Measurements from ENCODE around the gene ATG9B. TPM values are rescaled to one million over a fixed set of nuclear protein-coding genes. Genes with fewer than 3 reads are reported as not detected.

ATG9B gene
- total and polyA plus RNA-seq, 9 of the 15 experiments (the other 6 are each of a cell fraction or from before 2014, with no cell fraction given), result 0.29 to 8.0 (median 2.1) TPM

DNA sequence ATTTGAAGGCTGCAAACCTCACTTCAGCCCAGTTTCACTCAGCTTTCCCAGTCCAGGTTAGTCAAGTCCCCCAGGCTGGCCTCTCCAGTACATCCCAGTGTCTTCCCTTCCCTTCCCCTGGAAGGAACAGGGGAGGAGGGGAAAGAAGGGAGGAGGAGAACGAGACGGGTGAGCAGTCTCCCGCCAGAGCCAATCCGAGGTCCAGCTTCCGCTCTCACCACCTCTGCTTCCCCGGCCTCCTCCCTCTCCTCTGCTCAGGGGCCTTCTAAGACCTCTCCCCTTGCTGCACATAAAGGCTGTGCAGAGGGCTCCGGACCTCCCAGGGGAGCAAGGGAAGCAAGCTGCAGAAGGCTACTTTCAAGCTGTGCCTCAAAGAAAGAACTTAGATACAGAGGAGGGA is 4.1 kb downstream of the ATG9B start:
- FAIRE-seq, result no peak
- H3K27me3 ChIP-seq (ENCODE audit: control insufficient read depth in 2 of 2, insufficient read depth in 2 of 2, low read length in 2 of 2), result no peaks in the 10 kb centered on the region; a peak in 1 of 5 replicates
- peak overlapping the region; percentile 53; the same call in 1 of the 2 replicates for H2AFZ ChIP-seq (ENCODE audit: low read depth, low read length)
- in situ Hi-C loops (cut with MboI), result no loop called here
- H3K4me2 ChIP-seq (ENCODE audit: insufficient read depth, low read length), result no peak overlapping the region
- intact Hi-C loops (cut with micrococcal nuclease), result no loop called here
- ATAC-seq, result no peak
- H3K4me1 ChIP-seq (replicated peaks in 1 of 2; ENCODE audit: control insufficient read depth in 2 of 2, insufficient read depth in 2 of 2, low read length in 2 of 2), result peaks cover 31 to 76% of the 10 kb centered on the region in 2 experiments
- peaks cover 6% of the 10 kb centered on the region; the same call in 1 of the 3 replicates for H3K36me3 ChIP-seq (ENCODE audit: control insufficient read depth, insufficient read depth, low read length)
- no peaks in the 10 kb centered on the region for H3K9me3 ChIP-seq (replicated peaks; ENCODE audit: control insufficient read depth, insufficient read depth, low read depth, low read length)
- WGBS (ENCODE audit: insufficient coverage, low coverage, missing lambda C conversion rate), result 47% methylated on average over 7 of the region's 7 CpGs
- no peak for DNase-seq (ENCODE audit: extremely low read depth in 1 of 4, low spot score in 3 of 4)
- BruUV-seq (replicated peaks), result no TSS peak
- no peaks in the 10 kb centered on the region for H3K79me2 ChIP-seq (ENCODE audit: control insufficient read depth, insufficient read depth, low read length)
- no peaks in the 10 kb centered on the region for H4K20me1 ChIP-seq (replicated peaks; ENCODE audit: control insufficient read depth, insufficient read depth, low read length)
- CTCF ChIA-PET (ENCODE audit: low intra/inter-chr PET ratio), result no interaction called here
- no peak overlapping the region for H3K4me3 ChIP-seq
- no peaks in the 10 kb centered on the region for H3K9me1 ChIP-seq (ENCODE audit: control insufficient read depth, insufficient read depth, low read length)
- H3K9ac ChIP-seq (ENCODE audit: insufficient read depth in 1 of 2, low read depth in 2 of 2, low read length in 2 of 2), result peak overlapping the region in 1 of 2 experiments; percentile 72; a peak in 2 of 4 replicates
- no peak overlapping the region for H3K27ac ChIP-seq (ENCODE audit: extremely low read depth, low read depth, low read length)
- POLR2A ChIA-PET, result interaction anchor here (0.9 to 14.3 kb wide), 3 partner anchors 9 to 42 kb away, joined by 4 to 146 read pairs (median 33); partner anchors contain the start of gene ABCB8
- TF ChIP-seq RBFOX2 (IDR thresholded peaks at IDR 0.05; ENCODE audit: low read depth, low read length) (no peak), YBX1 (IDR thresholded peaks at IDR 0.05) (no peak), HNRNPLL (IDR thresholded peaks at IDR 0.05; ENCODE audit: low read depth, low read length, poor library complexity, severe bottlenecking) (peak; percentile 25), ZNF133 (CRISPR knock-in tag; IDR thresholded peaks at IDR 0.05) (no peak)

DNA sequence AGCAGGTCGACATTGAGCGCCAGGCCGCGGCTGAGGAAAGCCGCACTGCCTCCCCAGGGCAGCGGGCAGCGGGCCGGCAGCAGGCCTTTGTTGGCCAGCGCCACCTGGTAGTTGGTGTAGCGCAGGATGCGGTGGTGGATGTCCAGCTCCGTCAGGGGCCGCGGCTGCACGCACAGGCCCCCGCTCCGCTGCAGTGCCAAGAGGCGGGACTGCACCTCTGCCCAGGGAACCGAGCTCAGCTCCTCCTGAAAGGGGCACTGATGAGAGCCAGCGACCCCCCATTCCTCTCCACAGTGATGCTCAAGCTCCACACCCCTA is 5.2 kb downstream of the ATG9B start:
- FAIRE-seq (no peak), DNase-seq (ENCODE audit: extremely low read depth in 1 of 4, low spot score in 3 of 4) (no peak), ATAC-seq (no peak)
- CTCF ChIA-PET (ENCODE audit: low intra/inter-chr PET ratio), result interaction anchor here (1.6 kb wide), 1 partner anchor 11 kb away, joined by 5 read pairs; no protein-coding TSS in a partner anchor
- POLR2A ChIA-PET, result interaction anchor here (0.5 to 14.3 kb wide), 7 partner anchors 10 to 89 kb away, joined by 3 to 146 read pairs (median 4); partner anchors contain the start of genes ABCB8 and FASTK
- Histone ChIP-seq H2AFZ (ENCODE audit: low read depth, low read length) (no peak overlapping the region), H3K9me1 (ENCODE audit: control insufficient read depth, insufficient read depth, low read length) (no peaks in the 10 kb centered on the region), H3K4me3 (no peak overlapping the region), H3K27ac (ENCODE audit: extremely low read depth, low read depth, low read length) (no peak overlapping the region), H3K4me2 (ENCODE audit: insufficient read depth, low read length) (no peak overlapping the region), H3K36me3 (ENCODE audit: control insufficient read depth, insufficient read depth, low read length) (peaks cover 17% of the 10 kb centered on the region; the same call in 2 of the 3 replicates), H3K27me3 (ENCODE audit: control insufficient read depth in 2 of 2, insufficient read depth in 2 of 2, low read length in 2 of 2) (no peaks in the 10 kb centered on the region; a peak in 1 of 5 replicates), H3K9me3 (replicated peaks; ENCODE audit: control insufficient read depth, insufficient read depth, low read depth, low read length) (no peaks in the 10 kb centered on the region), H3K79me2 (ENCODE audit: control insufficient read depth, insufficient read depth, low read length) (no peaks in the 10 kb centered on the region), H3K4me1 (replicated peaks in 1 of 2; ENCODE audit: control insufficient read depth in 2 of 2, insufficient read depth in 2 of 2, low read length in 2 of 2) (peaks cover 21 to 70% of the 10 kb centered on the region in 2 experiments; a peak in 4 of 5 replicates), H4K20me1 (replicated peaks; ENCODE audit: control insufficient read depth, insufficient read depth, low read length) (no peaks in the 10 kb centered on the region), H3K9ac (ENCODE audit: insufficient read depth in 1 of 2, low read depth in 2 of 2, low read length in 2 of 2) (no peak overlapping the region)
- intact Hi-C loops (cut with micrococcal nuclease) (loop anchor here (10.0 kb wide), 1 partner anchor 156 kb away; no protein-coding TSS in a partner anchor), in situ Hi-C loops (cut with MboI) (no loop called here)
- no TSS peak for BruUV-seq (replicated peaks)
- 96% methylated on average over 19 of the region's 20 CpGs for WGBS (ENCODE audit: insufficient coverage, low coverage, missing lambda C conversion rate)
- TF ChIP-seq, protein P1, sequence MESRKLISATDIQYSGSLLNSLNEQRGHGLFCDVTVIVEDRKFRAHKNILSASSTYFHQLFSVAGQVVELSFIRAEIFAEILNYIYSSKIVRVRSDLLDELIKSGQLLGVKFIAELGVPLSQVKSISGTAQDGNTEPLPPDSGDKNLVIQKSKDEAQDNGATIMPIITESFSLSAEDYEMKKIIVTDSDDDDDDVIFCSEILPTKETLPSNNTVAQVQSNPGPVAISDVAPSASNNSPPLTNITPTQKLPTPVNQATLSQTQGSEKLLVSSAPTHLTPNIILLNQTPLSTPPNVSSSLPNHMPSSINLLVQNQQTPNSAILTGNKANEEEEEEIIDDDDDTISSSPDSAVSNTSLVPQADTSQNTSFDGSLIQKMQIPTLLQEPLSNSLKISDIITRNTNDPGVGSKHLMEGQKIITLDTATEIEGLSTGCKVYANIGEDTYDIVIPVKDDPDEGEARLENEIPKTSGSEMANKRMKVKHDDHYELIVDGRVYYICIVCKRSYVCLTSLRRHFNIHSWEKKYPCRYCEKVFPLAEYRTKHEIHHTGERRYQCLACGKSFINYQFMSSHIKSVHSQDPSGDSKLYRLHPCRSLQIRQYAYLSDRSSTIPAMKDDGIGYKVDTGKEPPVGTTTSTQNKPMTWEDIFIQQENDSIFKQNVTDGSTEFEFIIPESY (CRISPR knock-in tag; IDR thresholded peaks at IDR 0.05), result peak; percentile 92
- TF ChIP-seq MYBL2 (IDR thresholded peaks at IDR 0.05; ENCODE audit: low read depth) (no peak), MYBL2 (CRISPR knock-in tag; IDR thresholded peaks at IDR 0.05; ENCODE audit: borderline replicate concordance) (no peak), PHB2 (IDR thresholded peaks at IDR 0.05; ENCODE audit: low read depth) (no peak), FOXJ3 (CRISPR knock-in tag; IDR thresholded peaks at IDR 0.05) (no peak), ADNP (tag; IDR thresholded peaks at IDR 0.05) (no peak), FIP1L1 (IDR thresholded peaks at IDR 0.05; ENCODE audit: low read depth, low read length, poor library complexity, severe bottlenecking) (peak; percentile 1), FOXP1 (CRISPR knock-in tag; IDR thresholded peaks at IDR 0.05) (0 out of 2 replicates have a peak, but pooled peaks have one; percentile 24)
- TF ChIP-seq, protein P2, sequence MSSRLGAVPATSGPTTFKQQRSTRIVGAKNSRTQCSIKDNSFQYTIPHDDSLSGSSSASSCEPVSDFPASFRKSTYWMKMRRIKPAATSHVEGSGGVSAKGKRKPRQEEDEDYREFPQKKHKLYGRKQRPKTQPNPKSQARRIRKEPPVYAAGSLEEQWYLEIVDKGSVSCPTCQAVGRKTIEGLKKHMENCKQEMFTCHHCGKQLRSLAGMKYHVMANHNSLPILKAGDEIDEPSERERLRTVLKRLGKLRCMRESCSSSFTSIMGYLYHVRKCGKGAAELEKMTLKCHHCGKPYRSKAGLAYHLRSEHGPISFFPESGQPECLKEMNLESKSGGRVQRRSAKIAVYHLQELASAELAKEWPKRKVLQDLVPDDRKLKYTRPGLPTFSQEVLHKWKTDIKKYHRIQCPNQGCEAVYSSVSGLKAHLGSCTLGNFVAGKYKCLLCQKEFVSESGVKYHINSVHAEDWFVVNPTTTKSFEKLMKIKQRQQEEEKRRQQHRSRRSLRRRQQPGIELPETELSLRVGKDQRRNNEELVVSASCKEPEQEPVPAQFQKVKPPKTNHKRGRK (tag; IDR thresholded peaks at IDR 0.05), result no peak
